Measurements from ENCODE around the gene SURF1. TPM values are rescaled to one million over a fixed set of nuclear protein-coding genes. Genes with fewer than 3 reads are reported as not detected.

SURF1 gene
- total RNA-seq, 1 donor from 2014 or later, result 58.7 TPM

GRCh38 chr9:133368249-133368881 lies 12.1 kb upstream of the SURF1 start:
- intact Hi-C loops (cut with DNase I), result no loop called here
- no peak for DNase-seq (ENCODE audit: low spot score)

GRCh38 chr9:133367778-133368177 lies 11.5 kb upstream of the SURF1 start:
- intact Hi-C loops (cut with DNase I), result no loop called here

GRCh38 chr9:133367221-133367620 lies 10.9 kb upstream of the SURF1 start:
- DNase-seq (ENCODE audit: low spot score), result no peak
- intact Hi-C loops (cut with DNase I), result no loop called here

More at GRCh38 chr9:133367778-133368177, 11.5 kb upstream of the SURF1 start:
- no peak for DNase-seq (ENCODE audit: low spot score)

GRCh38 chr9:133366435-133366834 lies 10.1 kb upstream of the SURF1 start:
- DNase-seq (ENCODE audit: low spot score), result no peak
- intact Hi-C loops (cut with DNase I), result no loop called here

- DNase-seq (ENCODE audit: low spot score), result no peak
- intact Hi-C loops (cut with DNase I), result no loop called here
Measured at GRCh38 chr9:133362359-133363044, 6.2 kb upstream of the SURF1 start.

- intact Hi-C loops (cut with DNase I), result no loop called here
- DNase-seq (ENCODE audit: low spot score), result no peak
Measured at GRCh38 chr9:133361507-133362092, 5.3 kb upstream of the SURF1 start.

GRCh38 chr9:133360400-133361393 lies 4.4 kb upstream of the SURF1 start:
- intact Hi-C loops (cut with DNase I), result no loop called here
- DNase-seq (ENCODE audit: low spot score), result no peak

GRCh38 chr9:133359399-133360175 lies 3.3 kb upstream of the SURF1 start:
- no peak for DNase-seq (ENCODE audit: low spot score)
- intact Hi-C loops (cut with DNase I), result no loop called here

GRCh38 chr9:133357656-133358055 lies 1.4 kb upstream of the SURF1 start:
- intact Hi-C loops (cut with DNase I), result no loop called here
- no peak for DNase-seq (ENCODE audit: low spot score)

- no peak for DNase-seq (ENCODE audit: low spot score)
- intact Hi-C loops (cut with DNase I), result no loop called here
Measured at GRCh38 chr9:133355881-133356357, 368 bp downstream of the SURF1 start.

GRCh38 chr9:133354766-133355165 lies 1.5 kb downstream of the SURF1 start:
- no peak for DNase-seq (ENCODE audit: low spot score)
- intact Hi-C loops (cut with DNase I), result no loop called here

- intact Hi-C loops (cut with DNase I), result no loop called here
- no peak for DNase-seq (ENCODE audit: low spot score)
Measured at GRCh38 chr9:133353548-133353947, 2.7 kb downstream of the SURF1 start.

- no peak for DNase-seq (ENCODE audit: low spot score)
- intact Hi-C loops (cut with DNase I), result no loop called here
Measured at GRCh38 chr9:133352635-133353340, 3.5 kb downstream of the SURF1 start.

GRCh38 chr9:133351908-133352634 lies 4.2 kb downstream of the SURF1 start:
- intact Hi-C loops (cut with DNase I), result no loop called here
- no peak for DNase-seq (ENCODE audit: low spot score)

GRCh38 chr9:133351526-133351907 lies 4.8 kb downstream of the SURF1 start:
- intact Hi-C loops (cut with DNase I), result no loop called here
- DNase-seq (ENCODE audit: low spot score), result no peak

GRCh38 chr9:133349965-133350616 lies 6.2 kb downstream of the SURF1 start:
- no peak for DNase-seq (ENCODE audit: low spot score)
- intact Hi-C loops (cut with DNase I), result loop anchor here (2.0 kb wide), 1 partner anchor 15 kb away; no protein-coding TSS in a partner anchor

Data from cardiac septum (tissue), 1 donor.